NCI-H446 (cell line): ENCODE results near the gene DRAXIN.

Experiments used
- DNase-seq, 2 experiments: peaks; one replicate each; lab custom pipeline; 2025; lab: John Stamatoyannopoulos, UW

DRAXIN gene

GRCh38 chr1:11764115-11764514 is 72.6 kb downstream of the DRAXIN start:
- DNase-seq = no peak

- no peak for DNase-seq
Observed at GRCh38 chr1:11764519-11764918, 73.0 kb downstream of the DRAXIN start.

- no peak for DNase-seq
Observed at GRCh38 chr1:11765661-11766428, 74.3 kb downstream of the DRAXIN start.

- DNase-seq = no peak
Observed at GRCh38 chr1:11766429-11766776, 74.9 kb downstream of the DRAXIN start.

- no peak for DNase-seq
Observed at GRCh38 chr1:11767922-11768704, 76.6 kb downstream of the DRAXIN start.

- DNase-seq = no peak
Observed at GRCh38 chr1:11768821-11769220, 77.3 kb downstream of the DRAXIN start.

- DNase-seq = no peak
Observed at GRCh38 chr1:11769274-11769673, 77.8 kb downstream of the DRAXIN start.

- DNase-seq = no peak
Observed at GRCh38 chr1:11770011-11770410, 78.5 kb downstream of the DRAXIN start.

- no peak for DNase-seq
Observed at GRCh38 chr1:11771481-11772043, 80.1 kb downstream of the DRAXIN start.

GRCh38 chr1:11772458-11772857 is 80.9 kb downstream of the DRAXIN start:
- no peak for DNase-seq

- no peak for DNase-seq
Observed at GRCh38 chr1:11774753-11775152, 83.2 kb downstream of the DRAXIN start.
